Measurements from ENCODE around the gene PCSK7. TPM values are rescaled to one million over a fixed set of nuclear protein-coding genes. Genes with fewer than 3 reads are reported as not detected.

The PCSK7 gene
- polyA plus RNA-seq, 2 donors, result 22.8 to 37.3 TPM

DNA sequence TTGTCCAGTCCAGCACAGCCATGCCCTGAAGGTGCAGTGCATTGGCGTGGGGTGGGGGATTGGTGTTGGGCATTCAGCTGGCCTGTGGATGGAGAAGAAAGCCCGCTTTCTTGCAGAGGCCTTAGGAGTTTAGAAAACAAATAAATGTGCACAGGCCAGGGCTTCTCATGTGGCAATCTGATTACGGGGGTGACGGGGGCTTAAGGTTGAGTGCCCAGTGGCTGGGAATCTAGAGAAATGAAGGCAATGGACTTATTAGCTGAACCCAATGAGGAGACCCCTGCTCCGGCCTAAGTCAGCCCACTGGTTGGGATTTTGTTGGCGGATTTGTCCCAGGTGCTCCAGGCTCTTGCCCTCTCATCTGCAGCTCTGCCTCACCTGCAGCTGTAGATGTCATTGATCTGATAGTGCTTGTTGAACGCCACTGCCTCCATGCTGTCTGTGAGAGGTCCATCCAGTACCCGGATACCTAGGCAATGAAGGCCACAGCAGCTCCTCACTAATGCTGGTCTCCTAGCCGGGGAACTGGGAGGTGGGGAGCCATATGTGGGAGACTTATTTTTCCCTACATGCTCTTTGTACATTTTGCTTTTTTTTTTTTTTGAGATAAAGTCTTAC is 6.2 kb downstream of the PCSK7 start:
- no peak overlapping the region for H3K27ac ChIP-seq (ENCODE audit: low read depth in 2 of 2, low read length in 1 of 2)
- no peaks in the 10 kb centered on the region for H3K9me3 ChIP-seq (ENCODE audit: control insufficient read depth in 2 of 2, insufficient read depth in 1 of 2, low read depth in 1 of 2, low read length in 1 of 2)
- H3K4me1 ChIP-seq (ENCODE audit: control insufficient read depth in 2 of 2, insufficient read depth in 2 of 2, low read length in 1 of 2), result peaks cover 0 to 2% of the 10 kb centered on the region in 2 donors
- no peak overlapping the region for H3K4me3 ChIP-seq (ENCODE audit: low read depth in 1 of 2, low read length in 2 of 2)
- peaks cover 23 to 59% of the 10 kb centered on the region in 2 donors for H3K36me3 ChIP-seq (ENCODE audit: control insufficient read depth in 2 of 2, insufficient read depth in 2 of 2, low read length in 1 of 2)
- no peaks in the 10 kb centered on the region for H3K27me3 ChIP-seq (ENCODE audit: control insufficient read depth in 1 of 2, insufficient read depth in 2 of 2, low read length in 2 of 2)
- WGBS, 2 donors, result 93 to 94% methylated on average over 9 of the region's 9 CpGs

- Histone ChIP-seq H3K36me3 (ENCODE audit: control insufficient read depth in 2 of 2, insufficient read depth in 2 of 2, low read length in 1 of 2) (peaks cover 28 to 54% of the 10 kb centered on the region in 2 donors), H3K9me3 (ENCODE audit: control insufficient read depth in 2 of 2, insufficient read depth in 1 of 2, low read depth in 1 of 2, low read length in 1 of 2) (no peaks in the 10 kb centered on the region), H3K27ac (ENCODE audit: low read depth in 2 of 2, low read length in 1 of 2) (peak overlapping the region in 1 of 2 donors; percentile 57), H3K4me3 (ENCODE audit: low read depth in 1 of 2, low read length in 2 of 2) (no peak overlapping the region), H3K27me3 (ENCODE audit: control insufficient read depth in 1 of 2, insufficient read depth in 2 of 2, low read length in 2 of 2) (no peaks in the 10 kb centered on the region), H3K4me1 (ENCODE audit: control insufficient read depth in 2 of 2, insufficient read depth in 2 of 2, low read length in 1 of 2) (peaks cover 0 to 2% of the 10 kb centered on the region in 2 donors)
- WGBS, 2 donors, result 78 to 86% methylated on average over 17 of the region's 17 CpGs
These were observed 7.9 kb downstream of the PCSK7 start for GRCh38 chr11:117223741-117224689.

- 91 to 93% methylated on average over 14 of the region's 14 CpGs for WGBS, 2 donors
- Histone ChIP-seq H3K27me3 (ENCODE audit: control insufficient read depth in 1 of 2, insufficient read depth in 2 of 2, low read length in 2 of 2) (no peaks in the 10 kb centered on the region), H3K9me3 (ENCODE audit: control insufficient read depth in 2 of 2, insufficient read depth in 1 of 2, low read depth in 1 of 2, low read length in 1 of 2) (no peaks in the 10 kb centered on the region), H3K36me3 (ENCODE audit: control insufficient read depth in 2 of 2, insufficient read depth in 2 of 2, low read length in 1 of 2) (peaks cover 29 to 56% of the 10 kb centered on the region in 2 donors), H3K27ac (ENCODE audit: low read depth in 2 of 2, low read length in 1 of 2) (peak overlapping the region; percentile 34 to 57), H3K4me3 (ENCODE audit: low read depth in 1 of 2, low read length in 2 of 2) (no peak overlapping the region), H3K4me1 (ENCODE audit: control insufficient read depth in 2 of 2, insufficient read depth in 2 of 2, low read length in 1 of 2) (peaks cover 0 to 5% of the 10 kb centered on the region in 2 donors)
These were observed 8.7 kb downstream of the PCSK7 start for GRCh38 chr11:117222991-117223740.

DNA sequence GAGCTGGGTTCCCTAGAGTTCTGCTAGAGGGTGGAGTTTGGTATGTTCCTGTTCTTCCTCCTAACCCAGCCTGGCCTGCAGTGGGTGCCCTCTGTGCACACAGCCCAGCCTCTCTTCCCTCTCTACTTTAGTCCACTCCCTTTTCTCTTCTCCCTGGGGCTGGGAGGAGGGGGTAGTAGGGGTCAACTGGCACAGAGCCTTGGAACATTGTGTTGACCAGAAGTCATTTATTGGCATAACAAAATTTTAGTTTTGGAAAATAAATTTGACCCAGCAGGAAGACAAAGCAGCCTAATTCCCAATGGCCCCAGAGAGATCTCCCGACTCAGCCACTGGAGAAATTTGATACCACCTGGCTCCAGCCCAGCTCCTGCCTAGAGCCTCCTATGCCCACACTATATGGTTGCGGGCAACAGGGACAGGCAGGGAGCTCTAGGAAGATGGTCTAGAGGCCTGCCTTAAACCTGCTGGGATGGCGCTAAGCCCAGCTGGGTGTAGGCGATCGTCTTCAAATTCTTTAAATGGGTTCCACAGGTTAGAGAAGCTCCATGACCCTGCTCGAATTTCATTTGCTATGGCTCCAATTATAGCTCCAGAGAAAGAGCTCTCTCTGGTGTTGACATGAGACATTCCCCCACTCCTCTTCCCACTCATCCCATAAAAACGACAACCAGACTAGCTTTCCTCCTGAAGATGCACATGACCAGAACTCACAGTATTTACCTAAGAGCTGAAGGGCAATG is 9.9 kb downstream of the PCSK7 start:
- H3K27me3 ChIP-seq (ENCODE audit: control insufficient read depth in 1 of 2, insufficient read depth in 2 of 2, low read length in 2 of 2), result no peaks in the 10 kb centered on the region
- peaks cover 29 to 51% of the 10 kb centered on the region in 2 donors for H3K36me3 ChIP-seq (ENCODE audit: control insufficient read depth in 2 of 2, insufficient read depth in 2 of 2, low read length in 1 of 2)
- H3K4me1 ChIP-seq (ENCODE audit: control insufficient read depth in 2 of 2, insufficient read depth in 2 of 2, low read length in 1 of 2), result peaks cover 0 to 5% of the 10 kb centered on the region in 2 donors
- H3K4me3 ChIP-seq (ENCODE audit: low read depth in 1 of 2, low read length in 2 of 2), result no peak overlapping the region
- H3K27ac ChIP-seq (ENCODE audit: low read depth in 2 of 2, low read length in 1 of 2), result peak overlapping the region; percentile 86 to 93
- no peaks in the 10 kb centered on the region for H3K9me3 ChIP-seq (ENCODE audit: control insufficient read depth in 2 of 2, insufficient read depth in 1 of 2, low read depth in 1 of 2, low read length in 1 of 2)
- 62 to 64% methylated on average over 7 of the region's 7 CpGs for WGBS, 2 donors

- H3K4me3 ChIP-seq (ENCODE audit: low read depth in 1 of 2, low read length in 2 of 2), result no peak overlapping the region
- H3K36me3 ChIP-seq (ENCODE audit: control insufficient read depth in 2 of 2, insufficient read depth in 2 of 2, low read length in 1 of 2), result peaks cover 30 to 49% of the 10 kb centered on the region in 2 donors
- WGBS, 2 donors, result 63 to 64% methylated on average over 7 of the region's 7 CpGs
These were observed 10.7 kb downstream of the PCSK7 start for GRCh38 chr11:117220999-117221774.

GRCh38 chr11:117220568-117220967 is 11.3 kb downstream of the PCSK7 start:
- H3K4me1 ChIP-seq (ENCODE audit: control insufficient read depth in 2 of 2, insufficient read depth in 2 of 2, low read length in 1 of 2), result peaks cover 0 to 5% of the 10 kb centered on the region in 2 donors
- H3K27me3 ChIP-seq (ENCODE audit: control insufficient read depth in 1 of 2, insufficient read depth in 2 of 2, low read length in 2 of 2), result no peaks in the 10 kb centered on the region

More at GRCh38 chr11:117220999-117221774, 10.7 kb downstream of the PCSK7 start:
- H3K4me1 ChIP-seq (ENCODE audit: control insufficient read depth in 2 of 2, insufficient read depth in 2 of 2, low read length in 1 of 2), result peaks cover 0 to 5% of the 10 kb centered on the region in 2 donors
- no peaks in the 10 kb centered on the region for H3K27me3 ChIP-seq (ENCODE audit: control insufficient read depth in 1 of 2, insufficient read depth in 2 of 2, low read length in 2 of 2)
- H3K27ac ChIP-seq (ENCODE audit: low read depth in 2 of 2, low read length in 1 of 2), result peak overlapping the region; percentile 86 to 93
- no peaks in the 10 kb centered on the region for H3K9me3 ChIP-seq (ENCODE audit: control insufficient read depth in 2 of 2, insufficient read depth in 1 of 2, low read depth in 1 of 2, low read length in 1 of 2)

DNA sequence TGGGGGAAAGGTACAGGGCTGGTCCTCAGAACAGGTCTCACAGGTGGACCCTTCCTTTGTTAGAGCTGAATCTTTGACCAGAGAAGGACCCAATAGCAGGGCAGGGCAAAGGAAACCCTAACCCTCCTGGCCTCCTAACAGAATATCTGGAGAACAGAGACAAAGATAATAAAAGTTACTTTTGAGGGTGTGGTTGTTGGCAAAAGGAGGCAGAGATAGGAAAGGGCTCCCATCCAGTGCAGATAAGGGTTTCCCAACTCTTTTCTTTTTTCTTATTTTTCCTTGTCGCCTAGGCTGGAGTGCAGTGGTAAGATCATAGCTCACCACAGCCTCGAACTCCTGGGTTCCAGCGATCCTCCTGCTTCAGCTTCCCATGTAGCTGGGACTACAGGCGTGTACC is 11.9 kb downstream of the PCSK7 start:
- no peaks in the 10 kb centered on the region for H3K27me3 ChIP-seq (ENCODE audit: control insufficient read depth in 1 of 2, insufficient read depth in 2 of 2, low read length in 2 of 2)
- H3K36me3 ChIP-seq (ENCODE audit: control insufficient read depth in 2 of 2, insufficient read depth in 2 of 2, low read length in 1 of 2), result peaks cover 23 to 43% of the 10 kb centered on the region in 2 donors
- WGBS, 2 donors, result 91 to 95% methylated on average over 4 of the region's 4 CpGs
- H3K4me3 ChIP-seq (ENCODE audit: low read depth in 1 of 2, low read length in 2 of 2), result no peak overlapping the region
- H3K27ac ChIP-seq (ENCODE audit: low read depth in 2 of 2, low read length in 1 of 2), result peak overlapping the region; percentile 86 to 93
- H3K4me1 ChIP-seq (ENCODE audit: control insufficient read depth in 2 of 2, insufficient read depth in 2 of 2, low read length in 1 of 2), result peaks cover 0 to 5% of the 10 kb centered on the region in 2 donors
- no peaks in the 10 kb centered on the region for H3K9me3 ChIP-seq (ENCODE audit: control insufficient read depth in 2 of 2, insufficient read depth in 1 of 2, low read depth in 1 of 2, low read length in 1 of 2)

More at GRCh38 chr11:117220568-117220967, 11.3 kb downstream of the PCSK7 start:
- peak overlapping the region; percentile 86 to 93 for H3K27ac ChIP-seq (ENCODE audit: low read depth in 2 of 2, low read length in 1 of 2)
- peaks cover 27 to 48% of the 10 kb centered on the region in 2 donors for H3K36me3 ChIP-seq (ENCODE audit: control insufficient read depth in 2 of 2, insufficient read depth in 2 of 2, low read length in 1 of 2)
- H3K9me3 ChIP-seq (ENCODE audit: control insufficient read depth in 2 of 2, insufficient read depth in 1 of 2, low read depth in 1 of 2, low read length in 1 of 2), result no peaks in the 10 kb centered on the region
- WGBS, 2 donors, result 68 to 72% methylated on average over 9 of the region's 9 CpGs
- H3K4me3 ChIP-seq (ENCODE audit: low read depth in 1 of 2, low read length in 2 of 2), result no peak overlapping the region

DNA sequence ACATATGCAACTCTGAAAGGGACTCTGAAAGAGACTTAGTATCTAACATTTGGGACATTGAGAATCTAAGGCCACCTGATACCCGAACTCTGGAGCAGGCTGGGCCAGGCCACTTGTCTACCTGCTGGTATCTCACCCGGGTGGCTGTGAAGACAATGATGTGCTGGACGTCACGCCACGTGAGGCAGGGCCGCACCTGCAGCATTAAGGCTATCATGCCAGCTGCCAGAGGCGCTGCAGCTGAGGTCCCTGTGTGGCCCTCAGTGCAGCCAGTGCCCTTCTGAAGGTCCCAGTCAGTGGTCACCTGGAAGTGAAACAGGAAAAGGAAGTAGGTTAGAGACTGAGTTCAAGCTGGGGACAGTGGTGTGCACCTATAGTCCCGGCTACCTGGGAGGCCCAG is 12.4 kb downstream of the PCSK7 start:
- WGBS, 2 donors, result 81 to 88% methylated on average over 8 of the region's 8 CpGs
- no peaks in the 10 kb centered on the region for H3K27me3 ChIP-seq (ENCODE audit: control insufficient read depth in 1 of 2, insufficient read depth in 2 of 2, low read length in 2 of 2)
- H3K4me3 ChIP-seq (ENCODE audit: low read depth in 1 of 2, low read length in 2 of 2), result no peak overlapping the region
- H3K27ac ChIP-seq (ENCODE audit: low read depth in 2 of 2, low read length in 1 of 2), result peak overlapping the region; percentile 65 to 86
- H3K9me3 ChIP-seq (ENCODE audit: control insufficient read depth in 2 of 2, insufficient read depth in 1 of 2, low read depth in 1 of 2, low read length in 1 of 2), result no peaks in the 10 kb centered on the region
- peaks cover 0 to 5% of the 10 kb centered on the region in 2 donors for H3K4me1 ChIP-seq (ENCODE audit: control insufficient read depth in 2 of 2, insufficient read depth in 2 of 2, low read length in 1 of 2)
- H3K36me3 ChIP-seq (ENCODE audit: control insufficient read depth in 2 of 2, insufficient read depth in 2 of 2, low read length in 1 of 2), result peaks cover 23 to 40% of the 10 kb centered on the region in 2 donors
